ENCODE results near the gene DNAJC18. TPM values are rescaled to one million over a fixed set of nuclear protein-coding genes. Genes with fewer than 3 reads are reported as not detected.

DNAJC18 gene
- total RNA-seq, 4 donors from 2014 or later: 9.2 to 11.4 (median 10.7) TPM

DNA sequence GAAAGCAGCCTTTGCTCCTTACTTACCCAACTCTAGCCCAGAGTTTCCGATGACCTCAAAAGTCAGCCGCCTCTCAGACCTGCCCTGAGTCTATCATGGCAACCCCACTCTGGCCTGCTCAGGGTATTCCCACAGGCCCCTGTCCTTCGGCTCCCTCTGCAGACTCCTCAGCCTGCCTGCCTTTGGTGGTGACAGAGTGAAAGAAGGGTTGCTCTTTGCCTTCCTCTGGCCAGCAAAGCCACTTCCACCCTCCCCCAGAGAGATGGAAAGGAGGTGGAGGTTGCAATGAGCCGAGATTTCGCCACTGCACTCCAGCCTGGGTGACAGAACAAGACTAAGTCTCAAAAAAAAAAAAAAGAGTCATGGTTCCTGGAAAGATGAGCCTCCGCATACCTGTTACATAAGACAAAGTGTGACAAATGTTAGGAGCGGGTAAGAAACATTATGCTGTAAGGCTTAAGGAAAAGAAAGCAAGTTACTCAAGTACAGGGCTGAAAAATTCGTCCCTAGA lies 29.2 kb upstream of the DNAJC18 start:
- 73 to 75% methylated on average over 8 of the region's 8 CpGs for WGBS, 2 donors
- Histone ChIP-seq H3K4me1 (peaks cover 0 to 2% (median 0%) of the 10 kb centered on the region in 4 donors), H3K27me3 (no peaks in the 10 kb centered on the region), H3K9me3 (no peaks in the 10 kb centered on the region), H3K36me3 (no peaks in the 10 kb centered on the region), H3K4me3 (no peak overlapping the region), H3K27ac (no peak overlapping the region)
- no peak for DNase-seq (ENCODE audit: low spot score in 2 of 2)
- no peak for TF ChIP-seq POLR2A (IDR thresholded peaks at IDR 0.05)
- no peak for TF ChIP-seq EP300 (IDR thresholded peaks at IDR 0.05)
- TF ChIP-seq, protein P1, sequence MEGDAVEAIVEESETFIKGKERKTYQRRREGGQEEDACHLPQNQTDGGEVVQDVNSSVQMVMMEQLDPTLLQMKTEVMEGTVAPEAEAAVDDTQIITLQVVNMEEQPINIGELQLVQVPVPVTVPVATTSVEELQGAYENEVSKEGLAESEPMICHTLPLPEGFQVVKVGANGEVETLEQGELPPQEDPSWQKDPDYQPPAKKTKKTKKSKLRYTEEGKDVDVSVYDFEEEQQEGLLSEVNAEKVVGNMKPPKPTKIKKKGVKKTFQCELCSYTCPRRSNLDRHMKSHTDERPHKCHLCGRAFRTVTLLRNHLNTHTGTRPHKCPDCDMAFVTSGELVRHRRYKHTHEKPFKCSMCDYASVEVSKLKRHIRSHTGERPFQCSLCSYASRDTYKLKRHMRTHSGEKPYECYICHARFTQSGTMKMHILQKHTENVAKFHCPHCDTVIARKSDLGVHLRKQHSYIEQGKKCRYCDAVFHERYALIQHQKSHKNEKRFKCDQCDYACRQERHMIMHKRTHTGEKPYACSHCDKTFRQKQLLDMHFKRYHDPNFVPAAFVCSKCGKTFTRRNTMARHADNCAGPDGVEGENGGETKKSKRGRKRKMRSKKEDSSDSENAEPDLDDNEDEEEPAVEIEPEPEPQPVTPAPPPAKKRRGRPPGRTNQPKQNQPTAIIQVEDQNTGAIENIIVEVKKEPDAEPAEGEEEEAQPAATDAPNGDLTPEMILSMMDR (IDR thresholded peaks at IDR 0.05): no peak

DNA sequence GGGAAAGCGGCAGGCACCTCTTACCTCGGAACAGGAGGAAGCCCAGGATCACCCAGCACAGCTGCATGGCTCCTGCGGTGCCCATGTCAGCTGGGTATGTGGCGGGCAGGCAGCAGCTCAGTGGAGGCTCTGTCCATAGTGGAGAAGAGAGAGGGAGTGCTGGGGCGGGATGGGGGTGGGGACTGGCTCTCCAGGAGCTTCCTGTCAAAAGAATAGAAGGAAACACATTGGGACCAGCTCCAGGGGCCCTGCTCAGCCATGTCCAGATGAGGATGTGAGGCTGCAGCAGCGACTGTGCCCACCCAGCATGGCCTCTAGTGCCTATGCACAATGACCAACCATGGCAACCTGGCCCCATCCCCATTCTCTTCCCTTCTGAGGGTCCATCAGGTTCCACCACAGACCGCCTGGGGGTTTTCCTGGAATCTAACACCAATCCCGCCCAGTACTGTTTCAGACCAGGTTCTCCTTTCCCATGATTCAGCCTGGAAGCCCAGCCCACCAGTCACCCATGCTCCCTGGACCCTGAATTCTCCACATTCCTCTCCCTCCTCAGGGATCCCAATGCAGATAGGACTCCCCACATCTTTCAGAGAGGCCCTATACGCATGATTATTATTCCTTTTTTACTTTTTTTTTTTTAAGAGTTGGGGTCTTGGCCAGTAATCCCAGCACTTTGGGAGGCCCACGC lies 23.4 kb upstream of the DNAJC18 start, which contains the start of gene ECSCR:
Gene ECSCR, minus strand, starts transcription at position 158 of the 691 bp plus-strand sequence. Its CDS starts 73 bp downstream, at position 85.
- H3K27me3 ChIP-seq: no peaks in the 10 kb centered on the region
- peak within 1 kb of the TSS in 3 of 4 donors; percentile 34 to 76 (median 43) for H3K27ac ChIP-seq
- no peaks in the 10 kb centered on the region for H3K9me3 ChIP-seq
- peak within 1 kb of the TSS in 1 of 4 donors; percentile 12 for H3K4me3 ChIP-seq
- peaks cover 0 to 6% (median 0%) of the 10 kb centered on the region in 4 donors for H3K4me1 ChIP-seq
- TF ChIP-seq POLR2A (IDR thresholded peaks at IDR 0.05) (no peak), EP300 (IDR thresholded peaks at IDR 0.05) (no peak)
- TF ChIP-seq, protein P1 (IDR thresholded peaks at IDR 0.05): no peak
- no peak for DNase-seq (ENCODE audit: low spot score in 2 of 2)
- H3K36me3 ChIP-seq: no peaks in the 10 kb centered on the region
- WGBS, 2 donors: 75 to 79% methylated on average over 10 of the region's 10 CpGs

DNA sequence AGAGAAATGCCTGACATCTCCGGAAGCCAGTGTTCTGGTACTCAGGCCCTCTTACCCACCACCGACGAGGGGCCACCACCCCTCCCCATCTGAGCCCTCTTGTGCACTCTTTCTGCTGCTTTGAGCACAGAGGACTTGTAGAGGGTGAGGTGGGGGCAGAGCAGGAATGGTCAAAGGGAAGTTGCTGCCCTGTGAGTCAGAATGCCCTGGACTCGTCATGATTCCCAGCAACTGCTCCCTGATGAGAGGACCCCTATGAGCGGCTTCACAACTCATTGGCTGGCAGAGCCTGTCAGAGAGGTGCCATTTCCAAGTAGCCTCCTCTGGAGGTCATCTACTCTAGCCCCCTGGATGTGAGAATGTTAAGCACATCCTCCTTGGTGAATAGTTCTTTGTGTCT lies 22.4 kb upstream of the DNAJC18 start:
- TF ChIP-seq EP300 (IDR thresholded peaks at IDR 0.05) (peak in 1 of 2 donors; percentile 18), POLR2A (IDR thresholded peaks at IDR 0.05) (no peak)
- TF ChIP-seq, protein P1 (IDR thresholded peaks at IDR 0.05): no peak
- DNase-seq (ENCODE audit: low spot score in 2 of 2): no peak
- H3K4me3 ChIP-seq: peak overlapping the region in 1 of 4 donors; percentile 12
- 27 to 44% methylated on average over 5 of the region's 5 CpGs for WGBS, 2 donors
- no peaks in the 10 kb centered on the region for H3K27me3 ChIP-seq
- peaks cover 0 to 6% (median 0%) of the 10 kb centered on the region in 4 donors for H3K4me1 ChIP-seq
- H3K27ac ChIP-seq: peak overlapping the region in 2 of 4 donors; percentile 43 to 76
- no peaks in the 10 kb centered on the region for H3K9me3 ChIP-seq
- no peaks in the 10 kb centered on the region for H3K36me3 ChIP-seq

DNA sequence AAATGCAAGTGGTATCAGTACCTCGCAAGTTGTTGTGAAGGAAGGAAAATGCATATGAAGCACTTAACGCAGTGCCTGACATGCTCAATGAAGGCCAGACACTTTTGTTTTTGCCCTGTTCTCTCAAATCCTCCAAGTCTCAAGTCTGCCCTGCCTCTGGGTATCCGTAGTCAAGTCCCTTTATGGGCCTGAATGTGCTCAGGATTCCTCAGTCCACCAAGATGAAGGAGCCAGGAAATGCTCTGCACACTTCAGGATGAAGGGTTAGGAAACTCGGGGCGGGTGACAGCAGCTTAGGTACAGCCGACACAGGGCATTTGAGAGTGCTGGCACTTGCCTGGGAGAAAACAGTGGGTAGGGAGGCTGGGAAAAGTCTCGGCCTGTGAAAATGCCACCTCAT lies 21.9 kb upstream of the DNAJC18 start:
- Histone ChIP-seq H3K27ac (peak overlapping the region in 1 of 4 donors; percentile 76), H3K9me3 (no peaks in the 10 kb centered on the region), H3K4me1 (peaks cover 0 to 6% (median 0%) of the 10 kb centered on the region in 4 donors), H3K36me3 (no peaks in the 10 kb centered on the region), H3K27me3 (no peaks in the 10 kb centered on the region), H3K4me3 (peak overlapping the region in 1 of 4 donors; percentile 12)
- WGBS, 2 donors: 73 to 86% methylated on average over 7 of the region's 7 CpGs
- no peak for DNase-seq (ENCODE audit: low spot score in 2 of 2)
- TF ChIP-seq, protein P1 (IDR thresholded peaks at IDR 0.05): no peak
- no peak for TF ChIP-seq POLR2A (IDR thresholded peaks at IDR 0.05)
- no peak for TF ChIP-seq EP300 (IDR thresholded peaks at IDR 0.05)

DNA sequence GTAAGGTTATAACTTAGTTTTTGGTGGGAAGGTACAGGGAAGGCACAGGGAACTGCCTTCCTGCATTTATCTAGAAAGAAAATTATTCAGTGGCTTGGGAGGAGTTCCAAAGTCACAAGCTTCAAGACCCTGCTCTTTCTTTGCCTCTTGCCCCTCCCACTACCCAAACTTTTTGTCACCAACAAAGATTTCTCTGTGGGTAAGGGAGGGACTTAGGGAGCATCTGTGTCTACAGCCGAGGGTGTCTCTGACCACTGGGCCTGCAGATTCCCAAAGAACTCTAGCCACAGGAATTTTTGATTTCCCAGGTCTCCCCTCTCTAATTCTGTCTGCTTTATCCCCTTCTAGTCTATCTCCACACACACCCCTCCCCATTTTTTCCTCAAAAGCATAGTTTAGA lies 21.1 kb upstream of the DNAJC18 start:
- Histone ChIP-seq H3K4me3 (peak overlapping the region in 1 of 4 donors; percentile 12), H3K27ac (peak overlapping the region in 3 of 4 donors; percentile 1 to 76 (median 22)), H3K9me3 (no peaks in the 10 kb centered on the region), H3K27me3 (no peaks in the 10 kb centered on the region), H3K36me3 (no peaks in the 10 kb centered on the region), H3K4me1 (peaks cover 0 to 6% (median 0%) of the 10 kb centered on the region in 4 donors)
- 17 to 38% methylated on average over 1 of the region's 1 CpG for WGBS, 2 donors
- no peak for DNase-seq (ENCODE audit: low spot score in 2 of 2)
- TF ChIP-seq EP300 (IDR thresholded peaks at IDR 0.05) (no peak), POLR2A (IDR thresholded peaks at IDR 0.05) (no peak)
- TF ChIP-seq, protein P1 (IDR thresholded peaks at IDR 0.05): no peak

All from tibial nerve (tissue), 4 donors.